K562 (cell line): ENCODE data around the gene FOSL1. TPM values are rescaled to one million over a fixed set of nuclear protein-coding genes. Genes with fewer than 3 reads are reported as not detected.

Experiments used
- CCAR2 ChIP-seq: fragments of 200-400 bp; formaldehyde crosslinking; IDR thresholded peaks from 2 replicates; pipeline ENCODE4 v1.6.1; 2017; ENCODE audit warnings: mild to moderate bottlenecking, low read depth, low read length
- CHCHD3 ChIP-seq: fragments of 250-450 bp; sonication (Bioruptor Pico); IDR thresholded peaks from 2 replicates; pipeline ENCODE4 v2.1.2; 2022; ENCODE audit warnings: mild to moderate bottlenecking
- CUX1 ChIP-seq: fragments of 200-800 bp; sonication (Bioruptor generic); IDR thresholded peaks from 2 replicates; pipeline ENCODE4 v1.6.1; 2016; ENCODE audit warnings: missing genetic modification characterization, missing compliant biosample characterization
- DACH1 ChIP-seq: fragments of 450-650 bp; IDR thresholded peaks from 2 replicates; pipeline ENCODE4 v1.6.1; 2018; ENCODE audit not compliant: partially characterized antibody
- ESRRB ChIP-seq: fragments of 250-450 bp; sonication (Bioruptor Pico); IDR thresholded peaks from 2 replicates; pipeline ENCODE4 v1.5.0; 2020; ENCODE audit warnings: mild to moderate bottlenecking, moderate library complexity, borderline replicate concordance
- FOXP4 ChIP-seq: sonication (generic); formaldehyde crosslinking; IDR thresholded peaks from 2 replicates; pipeline ENCODE4 v1.8.0; 2022; ENCODE audit warnings: mild to moderate bottlenecking, missing genetic modification reagents, borderline replicate concordance
- HMG20A ChIP-seq: fragments of 450-650 bp; formaldehyde crosslinking; conservative IDR thresholded peaks from 2 replicates; pipeline ENCODE4 v1.4.0; 2020; ENCODE audit warnings: mild to moderate bottlenecking, mixed read lengths
- JUNB ChIP-seq: fragments of 450-650 bp; formaldehyde crosslinking; conservative IDR thresholded peaks from 2 replicates; pipeline ENCODE4 v1.4.0; 2020; ENCODE audit warnings: mild to moderate bottlenecking
- MEF2A ChIP-seq: IDR thresholded peaks from 2 replicates; pipeline ENCODE4 v1.6.1; 2011; ENCODE audit warnings: low read depth, mild to moderate bottlenecking, low read length, moderate library complexity; ENCODE audit not compliant: control insufficient read depth
- NCOR1 ChIP-seq: fragments of 450-650 bp; IDR thresholded peaks from 2 replicates; pipeline ENCODE4 v1.6.1; 2016; ENCODE audit warnings: mild to moderate bottlenecking, moderate library complexity
- NONO ChIP-seq, 2 experiments: fragments of 200-400 bp in 1 of 2; fragments of 450-650 bp in 1 of 2; formaldehyde crosslinking in 1 of 2; IDR thresholded peaks; 2 replicates each; pipeline ENCODE4 v1.6.1; 2017; ENCODE audit warnings: low read depth in 2 of 2, mild to moderate bottlenecking in 2 of 2, moderate library complexity in 2 of 2, low read length in 1 of 2
- RBBP5 ChIP-seq: fragments of 200-600 bp; sonication (generic); IDR thresholded peaks from 2 replicates; pipeline ENCODE4 v1.6.1; 2012; ENCODE audit warnings: borderline replicate concordance, mild to moderate bottlenecking, low read length, control low read depth, inconsistent platforms; ENCODE audit not compliant: insufficient read depth, poor library complexity, severe bottlenecking
- SAFB2 ChIP-seq: fragments of 200-400 bp; formaldehyde crosslinking; IDR thresholded peaks from 2 replicates; pipeline ENCODE4 v1.6.1; 2018; ENCODE audit warnings: borderline replicate concordance, low read length, low read depth, moderate library complexity; ENCODE audit not compliant: severe bottlenecking
- TAL1 ChIP-seq: fragments of 450-650 bp; IDR thresholded peaks from 2 replicates; pipeline ENCODE4 v1.6.1; 2016; ENCODE audit warnings: mild to moderate bottlenecking
- TCF3 ChIP-seq: sonication (generic); formaldehyde crosslinking; IDR thresholded peaks from 2 replicates; pipeline ENCODE4 v1.4.0; 2020; ENCODE audit warnings: mild to moderate bottlenecking, missing genetic modification reagents
- ZBTB17 ChIP-seq: fragments of 450-650 bp; formaldehyde crosslinking; IDR thresholded peaks from 2 replicates; pipeline ENCODE4 v1.4.0; 2020; ENCODE audit warnings: mild to moderate bottlenecking
- ZNF253 ChIP-seq: fragments of 250-450 bp; sonication (Bioruptor Pico); conservative IDR thresholded peaks from 2 replicates; pipeline ENCODE4 v1.6.1; 2021; ENCODE audit warnings: mild to moderate bottlenecking
- ZNF740 ChIP-seq, 3 experiments: fragments of 200-800 bp in 1 of 3; sonication (Bioruptor generic) in 1 of 3; sonication (generic) in 1 of 3; formaldehyde crosslinking in 1 of 3; IDR thresholded peaks; 2 replicates each; pipeline versions ENCODE4 v1.6.1 to v1.8.0; 2016 to 2022; ENCODE audit warnings: mild to moderate bottlenecking in 2 of 3, missing compliant biosample characterization in 2 of 3, missing genetic modification characterization in 2 of 3, missing genetic modification reagents in 1 of 3
- ZNF780A ChIP-seq: fragments of 250-450 bp; sonication (Bioruptor Pico); IDR thresholded peaks from 2 replicates; pipeline ENCODE4 v1.5.0; 2021; ENCODE audit warnings: mild to moderate bottlenecking
- polyA plus RNA-seq, 8 experiments: library from polyadenylated mRNA; depleted of rRNA in 4 of 8; stranded (reverse) in 5 of 8; unstranded in 3 of 8; fragments of >200 nt; fragmentation: Nextera tagmentation in 2 of 8; fragmentation: Illumina TruSeq in 1 of 8; extraction: Ambion mirVana in 2 of 8; extraction: Trizol in 1 of 8; gene quantifications; 2 replicates each; pipeline versions ENCODE4 v1.2.1 to v1.2.3, GENCODE V29; 2011 to 2014; ENCODE audit warnings: inconsistent platforms in 1 of 8, missing spikeins in 1 of 8
- total RNA-seq, 7 experiments: library from RNA; depleted of rRNA in 6 of 7; stranded (reverse); fragments of >200 nt in 6 of 7; fragmentation: Illumina TruSeq in 2 of 7; extraction: Trizol in 2 of 7; gene quantifications; 2 replicates each; pipeline versions ENCODE4 v1.2.1 to v1.2.3, GENCODE V29; 2011 to 2021; ENCODE audit warnings: low replicate concordance in 1 of 7

Gene FOSL1
- total and polyA plus RNA-seq, 9 of the 15 experiments (the other 6 are each of a cell fraction or from before 2014, with no cell fraction given) = 3.5 to 39.6 (median 10.0) TPM

GRCh38 chr11:65857853-65858680 is 42.1 kb downstream of the FOSL1 start, which contains the start of gene CFL1 (continued):
- TF ChIP-seq CUX1 (CRISPR knock-in tag) = no peak
- no peak for TF ChIP-seq ZNF253
- no peak for TF ChIP-seq ZBTB17 (CRISPR knock-in tag)
- peak; percentile 81 to 98 for TF ChIP-seq NONO (IDR thresholded peaks at IDR 0.05; ENCODE audit: low read depth in 2 of 2, low read length in 1 of 2)
- TF ChIP-seq JUNB (CRISPR knock-in tag) = no peak
- TF ChIP-seq CCAR2 = no peak
- peak; percentile 20; the same call in 1 of the 2 replicates for TF ChIP-seq ZNF740 (CRISPR knock-in tag; IDR thresholded peaks at IDR 0.05)
- TF ChIP-seq ZNF740 (tag; IDR thresholded peaks at IDR 0.05) = no peak
- no peak for TF ChIP-seq FOXP4 (CRISPR knock-in tag)
- TF ChIP-seq CHCHD3 (CRISPR knock-in tag) = 0 out of 2 replicates have a peak, but pooled peaks have one; percentile 44
- no peak for TF ChIP-seq SAFB2
- no peak for TF ChIP-seq TAL1
- TF ChIP-seq RBBP5 = peak; percentile 72
- TF ChIP-seq ZNF780A (CRISPR knock-in tag) = no peak
- TF ChIP-seq TCF3 (CRISPR knock-in tag) = no peak
- no peak for TF ChIP-seq DACH1
- TF ChIP-seq HMG20A (CRISPR knock-in tag) = no peak
- TF ChIP-seq NCOR1 = peak; percentile 47
- no peak for TF ChIP-seq ESRRB
- no peak for TF ChIP-seq MEF2A
